Smooth muscle cell of the umbilical artery (primary cell): ENCODE results near the gene AMBRA1. TPM values are rescaled to one million over a fixed set of nuclear protein-coding genes. Genes with fewer than 3 reads are reported as not detected.

ENCODE experiments used
- total RNA-seq: library from RNA; depleted of rRNA; stranded (reverse); fragments of >200 nt; gene quantifications from 2 replicates; pipeline ENCODE4 v1.2.3, GENCODE V29; 2014

AMBRA1 gene
- total RNA-seq = 14.6 and 29.0 TPM in 2 replicates

GRCh38 chr11:46593550-46594373 is at the start of gene AMBRA1:
Gene AMBRA1, minus strand, starts transcription at chr11:46594023. Its CDS starts 45,643 bp downstream, at chr11:46548380.

GRCh38 chr11:46617134-46617971 is 23.5 kb upstream of the AMBRA1 start, which contains the start of the genes ATG13 and HARBI1:
Gene ATG13, plus strand, starts transcription at chr11:46617553. Its CDS starts 26,739 bp downstream, at chr11:46644292.
Gene HARBI1, minus strand, starts transcription at chr11:46617227. Its CDS starts 990 bp downstream, at chr11:46616237.

GRCh38 chr11:46391578-46392420 is 202.0 kb downstream of the AMBRA1 start, which contains the start of gene CHRM4:
Gene CHRM4, minus strand, starts transcription at chr11:46391776. Its CDS starts 5,219 bp downstream, at chr11:46386557.

GRCh38 chr11:46381048-46381818 is 212.6 kb downstream of the AMBRA1 start, which contains the start of gene MDK:
Gene MDK, plus strand, starts transcription at chr11:46381669. Its CDS starts 389 bp downstream, at chr11:46382058.

GRCh38 chr11:46346886-46347636 is 246.8 kb downstream of the AMBRA1 start, which contains the start of gene DGKZ:
Gene DGKZ, plus strand, starts transcription at chr11:46347463. Its CDS starts 197 bp downstream, at chr11:46347660.

Other genes with a start within 250 kb of the AMBRA1 start
- gene DGKZ, start 246.6 kb downstream of the AMBRA1 start, total RNA-seq = 25.8 and 46.9 TPM in 2 replicates
- 89.6 and 127 TPM in 2 replicates for gene MDK, start 212.4 kb downstream of the AMBRA1 start, total RNA-seq
- gene CHRM4, start 202.2 kb downstream of the AMBRA1 start, total RNA-seq = not detected in 2 replicates
- 4.8 and 5.9 TPM in 2 replicates for gene HARBI1, start 23.2 kb upstream of the AMBRA1 start, total RNA-seq
- 61.2 and 75.2 TPM in 2 replicates for gene ATG13, start 23.5 kb upstream of the AMBRA1 start, total RNA-seq
- gene ARHGAP1, start 106.6 kb upstream of the AMBRA1 start, total RNA-seq = 45.7 and 85.3 TPM in 2 replicates
- gene ZNF408, start 107.0 kb upstream of the AMBRA1 start, total RNA-seq = 9.3 and 10.1 TPM in 2 replicates
- not detected in 2 replicates for gene F2, start 125.2 kb upstream of the AMBRA1 start, total RNA-seq